MM.1S (cell line): ENCODE results near the gene C1orf21.

ENCODE experiments used
- EZH2 ChIP-seq: fragments of 300-600 bp; sonication (generic); optimal IDR thresholded peaks from 2 replicates; pipeline ENCODE3; 2017; ENCODE audit warnings: low read depth, mild to moderate bottlenecking, antibody characterized with exemption, low read length, mixed read lengths
- EZH2phosphoT487 ChIP-seq: fragments of 300-600 bp; sonication (generic); IDR thresholded peaks from 2 replicates; pipeline ENCODE4 v1.6.1; 2018; ENCODE audit warnings: antibody characterized with exemption, low read length
- TF ChIP-seq, protein P1 (sequence below): fragments of 300-600 bp; sonication (generic); IDR thresholded peaks from 2 replicates; pipeline ENCODE4 v1.5.1; 2016; ENCODE audit warnings: antibody characterized with exemption, low read length, mixed read lengths

DNA sequence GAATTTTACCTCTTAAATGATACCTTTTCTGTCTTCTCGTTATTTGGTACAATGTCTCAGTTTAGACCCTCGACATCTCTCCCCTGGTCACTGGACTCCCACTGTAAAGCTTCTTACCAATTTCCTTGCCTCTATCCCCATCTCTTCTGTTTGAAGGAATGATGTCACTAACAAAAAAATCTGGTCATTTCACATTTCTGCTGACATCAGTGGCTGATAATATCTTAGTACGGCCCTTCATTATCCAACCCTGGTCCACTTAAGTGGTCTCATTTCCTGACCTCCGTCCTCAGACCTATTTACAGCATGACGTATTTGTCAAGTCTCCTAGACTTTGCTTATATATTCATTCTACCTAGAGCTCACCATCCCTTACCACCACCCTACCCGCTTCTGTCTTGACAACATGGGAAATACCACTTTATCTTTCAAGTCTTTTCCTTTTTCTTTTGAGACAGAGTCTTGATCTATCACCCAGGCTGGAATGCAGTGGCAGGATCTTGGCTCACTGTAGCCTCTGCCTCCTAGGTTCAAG lies 60.9 kb downstream of the C1orf21 start:
- no peak for TF ChIP-seq EZH2
- TF ChIP-seq, protein P1, sequence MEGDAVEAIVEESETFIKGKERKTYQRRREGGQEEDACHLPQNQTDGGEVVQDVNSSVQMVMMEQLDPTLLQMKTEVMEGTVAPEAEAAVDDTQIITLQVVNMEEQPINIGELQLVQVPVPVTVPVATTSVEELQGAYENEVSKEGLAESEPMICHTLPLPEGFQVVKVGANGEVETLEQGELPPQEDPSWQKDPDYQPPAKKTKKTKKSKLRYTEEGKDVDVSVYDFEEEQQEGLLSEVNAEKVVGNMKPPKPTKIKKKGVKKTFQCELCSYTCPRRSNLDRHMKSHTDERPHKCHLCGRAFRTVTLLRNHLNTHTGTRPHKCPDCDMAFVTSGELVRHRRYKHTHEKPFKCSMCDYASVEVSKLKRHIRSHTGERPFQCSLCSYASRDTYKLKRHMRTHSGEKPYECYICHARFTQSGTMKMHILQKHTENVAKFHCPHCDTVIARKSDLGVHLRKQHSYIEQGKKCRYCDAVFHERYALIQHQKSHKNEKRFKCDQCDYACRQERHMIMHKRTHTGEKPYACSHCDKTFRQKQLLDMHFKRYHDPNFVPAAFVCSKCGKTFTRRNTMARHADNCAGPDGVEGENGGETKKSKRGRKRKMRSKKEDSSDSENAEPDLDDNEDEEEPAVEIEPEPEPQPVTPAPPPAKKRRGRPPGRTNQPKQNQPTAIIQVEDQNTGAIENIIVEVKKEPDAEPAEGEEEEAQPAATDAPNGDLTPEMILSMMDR = no peak
- no peak for TF ChIP-seq EZH2phosphoT487
